GM18867 (cell line): ENCODE measurements around the gene C19orf12.

Experiments used
- ATAC-seq: cut with Tn5 transposase; IDR thresholded peaks from one replicate; pipeline ENCODE4 v1.9.1; 2021; ENCODE audit warnings: mild to moderate bottlenecking, moderate library complexity; ENCODE audit not compliant: unreplicated experiment

C19orf12 gene

GRCh38 chr19:29714953-29715700 lies at the start of gene C19orf12:
Gene C19orf12 (minus strand): TSS chr19:29715261. CDS start chr19:29708413, 6,848 bp downstream.
- peak; percentile 75 for ATAC-seq

DNA sequence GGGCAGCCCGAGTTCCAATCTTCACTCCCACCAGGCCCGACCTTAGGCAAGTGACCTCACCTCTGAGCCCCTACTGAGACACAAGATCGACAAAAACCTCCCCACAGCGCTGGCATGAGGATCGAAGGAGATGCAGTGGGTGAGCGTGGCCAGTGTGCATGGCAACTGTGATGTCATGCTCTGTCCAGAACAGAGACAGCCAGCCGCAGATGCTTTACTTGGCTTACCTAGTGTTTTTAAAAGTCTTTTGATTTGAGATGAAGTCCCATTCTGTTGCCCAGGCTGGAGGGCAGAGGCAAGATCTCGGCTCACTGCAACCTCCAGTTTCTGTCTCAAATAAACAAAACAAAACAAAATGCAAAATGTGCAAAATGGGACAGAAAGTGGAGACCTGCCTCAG lies 49.3 kb upstream of the C19orf12 start:
- ATAC-seq: no peak

- ATAC-seq: no peak
Measured at GRCh38 chr19:29763196-29763595, 48.1 kb upstream of the C19orf12 start.

DNA sequence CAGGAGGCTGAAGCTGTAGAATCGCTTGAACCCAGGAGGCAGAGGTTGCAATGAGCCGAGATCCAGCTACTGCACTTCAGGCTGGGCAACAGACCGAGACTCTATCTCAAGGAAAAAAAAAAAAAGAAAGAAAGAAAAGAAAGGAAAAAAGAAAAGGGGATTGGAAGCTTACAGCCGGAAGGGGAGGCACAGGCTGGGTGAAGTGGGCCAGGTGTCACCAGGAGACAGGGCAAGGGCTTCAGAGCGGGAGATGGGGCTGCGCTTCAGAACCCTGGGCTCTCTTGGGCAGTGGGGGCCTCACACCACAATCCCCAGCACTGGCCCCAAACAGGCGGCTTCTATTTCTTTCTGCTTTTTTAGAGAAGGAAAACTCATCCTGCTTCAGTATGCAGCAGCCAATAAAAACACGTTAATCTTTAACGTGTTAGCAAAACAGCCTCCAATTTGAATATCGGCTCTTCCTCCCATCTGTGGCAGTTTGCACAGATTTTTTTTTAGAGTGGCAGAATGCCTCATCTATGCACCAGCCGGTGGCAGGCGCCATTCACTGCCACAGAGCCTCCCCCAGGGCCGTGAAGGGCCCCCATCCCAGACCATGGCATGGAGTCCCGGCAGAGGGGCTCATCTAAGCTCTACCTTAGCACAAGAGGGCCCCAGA lies 46.6 kb upstream of the C19orf12 start:
- ATAC-seq: no peak

- ATAC-seq: no peak
Measured at GRCh38 chr19:29760752-29761502, 45.9 kb upstream of the C19orf12 start.

DNA sequence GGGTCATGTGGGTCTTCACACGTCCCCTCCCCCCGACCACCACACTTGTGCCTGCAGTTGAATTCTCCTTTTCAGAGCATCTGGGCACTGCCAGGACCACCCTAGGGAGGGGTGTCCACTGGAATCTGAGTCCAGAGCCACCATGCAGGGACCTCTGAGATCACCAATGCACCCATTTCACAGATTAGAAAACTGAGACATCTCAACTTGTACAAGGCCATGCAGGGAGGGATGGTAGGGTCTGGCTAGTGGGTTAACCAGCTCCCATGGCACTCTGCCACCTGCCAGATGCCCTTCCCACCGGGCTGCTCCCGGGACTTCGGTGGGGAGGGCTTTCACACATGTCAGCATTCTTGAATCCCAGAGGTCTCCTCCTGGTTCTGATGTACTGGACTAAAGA lies 44.3 kb upstream of the C19orf12 start:
- ATAC-seq: no peak

DNA sequence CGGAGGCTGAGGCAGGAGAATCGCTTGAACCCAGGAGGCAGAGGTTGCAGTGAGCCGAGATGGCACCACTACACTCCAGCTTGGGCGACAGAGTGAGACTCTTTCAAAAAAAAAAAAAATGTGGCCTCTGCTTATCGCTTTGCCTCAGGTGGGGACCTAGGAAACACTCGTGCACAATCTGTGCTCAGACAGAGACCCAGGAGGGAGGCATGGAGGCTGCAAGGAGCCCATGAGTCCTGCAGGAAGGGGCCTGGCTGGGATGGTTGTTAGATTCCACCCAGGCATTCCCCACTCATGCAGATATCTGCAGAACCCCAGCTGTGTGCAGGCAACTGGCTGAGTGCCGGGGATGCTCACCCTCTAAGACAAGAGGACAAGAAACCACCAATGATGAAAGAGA lies 43.8 kb upstream of the C19orf12 start:
- ATAC-seq: no peak

DNA sequence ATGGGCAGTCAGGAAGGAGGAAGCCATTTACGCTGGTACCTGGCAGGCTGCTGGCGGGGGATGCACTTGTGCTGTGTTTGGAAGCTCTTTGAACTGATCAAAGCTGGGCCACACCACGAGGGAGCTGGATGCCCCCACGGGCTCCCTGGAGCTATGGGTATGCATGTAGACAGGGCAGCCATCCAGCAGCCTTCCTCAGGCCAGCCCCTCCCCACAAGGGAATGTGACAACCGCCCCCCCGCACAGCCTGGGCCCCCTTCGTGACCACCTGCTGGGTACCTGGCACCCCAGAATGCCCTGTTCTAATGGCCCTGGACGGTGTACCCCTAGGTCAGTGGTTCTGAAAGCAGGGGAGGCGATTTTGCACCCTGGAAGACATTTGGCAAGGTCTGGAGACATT lies 42.5 kb upstream of the C19orf12 start:
- no peak for ATAC-seq

DNA sequence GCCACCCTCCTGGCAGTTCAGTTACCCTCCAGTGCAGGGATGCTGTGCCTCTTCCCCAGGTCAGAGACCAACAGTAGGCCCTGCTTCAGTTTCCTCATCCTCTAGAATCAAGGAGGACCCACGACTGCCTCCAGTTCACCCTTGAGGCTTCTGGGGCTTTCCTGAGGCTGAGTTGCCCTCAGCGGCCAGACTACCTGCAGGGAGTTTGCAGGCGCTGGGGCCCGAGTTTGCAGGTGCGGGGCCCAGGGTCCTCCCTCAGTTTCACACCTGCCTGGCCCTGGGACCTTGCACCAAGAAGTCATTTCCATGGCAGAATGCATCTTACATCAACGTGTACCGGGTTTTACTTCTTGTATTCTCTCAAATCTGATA lies 38.9 kb upstream of the C19orf12 start:
- no peak for ATAC-seq

DNA sequence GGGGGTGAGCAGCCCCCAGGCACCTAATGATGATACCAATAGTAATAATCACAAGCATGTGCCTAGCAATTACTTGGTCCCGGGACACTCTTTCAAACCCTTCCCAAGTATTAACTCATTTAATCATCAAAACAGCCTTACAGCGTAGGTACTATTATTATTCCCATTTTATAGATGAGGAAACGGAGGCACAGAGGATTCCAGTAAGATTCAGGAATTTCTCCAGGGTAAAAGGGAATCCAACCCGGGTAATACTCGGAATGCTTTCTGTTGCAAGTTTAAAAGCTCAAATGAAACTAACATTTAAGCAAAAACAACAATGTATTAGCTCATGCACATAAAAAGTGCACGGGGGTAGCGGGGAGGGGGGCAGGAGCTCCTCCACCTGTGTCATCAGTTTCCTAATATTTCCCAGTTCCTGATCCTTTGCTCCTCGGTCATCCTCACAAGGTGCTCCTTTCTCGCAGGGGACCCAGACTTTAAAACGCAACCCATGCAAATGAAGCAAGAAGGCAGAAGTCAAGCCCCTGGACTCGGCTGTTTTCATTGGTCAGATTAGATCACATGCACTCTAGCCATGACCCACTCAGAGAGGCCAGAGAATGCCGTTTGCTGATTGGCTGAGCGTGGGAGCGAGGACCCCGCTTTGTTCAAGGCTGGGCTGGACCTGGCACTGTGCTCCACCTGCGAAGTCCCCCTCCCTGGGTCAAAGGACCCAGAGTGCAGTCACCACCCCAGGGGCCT lies 38.3 kb upstream of the C19orf12 start:
- ATAC-seq: no peak

DNA sequence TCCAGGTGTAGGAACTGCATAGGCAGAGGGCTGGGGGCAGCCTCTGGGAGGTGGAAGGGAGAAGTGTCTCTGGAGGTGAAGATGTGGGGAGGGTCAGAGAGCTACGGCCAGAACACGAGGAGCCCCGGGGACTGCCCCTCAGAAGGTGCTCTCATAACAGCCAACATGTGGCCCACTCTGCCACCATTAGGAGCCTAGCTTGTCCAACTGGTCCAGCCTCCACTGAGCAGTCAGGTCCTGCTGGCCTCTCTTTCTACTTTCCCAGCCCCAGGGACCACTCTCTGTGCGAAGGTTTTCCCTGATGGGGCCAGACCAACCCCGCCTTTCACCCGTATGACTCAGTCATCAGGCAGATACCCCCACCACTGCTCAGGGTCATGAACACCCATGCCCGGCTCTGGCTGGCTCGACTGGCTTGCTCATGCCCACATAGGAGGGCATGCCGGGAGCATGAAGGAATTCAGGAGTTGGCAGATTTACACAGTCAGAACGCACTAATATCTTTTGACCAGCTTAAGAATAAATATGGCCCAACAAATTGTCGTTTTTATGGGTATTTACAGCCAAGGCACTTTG lies 37.5 kb upstream of the C19orf12 start:
- ATAC-seq: no peak

DNA sequence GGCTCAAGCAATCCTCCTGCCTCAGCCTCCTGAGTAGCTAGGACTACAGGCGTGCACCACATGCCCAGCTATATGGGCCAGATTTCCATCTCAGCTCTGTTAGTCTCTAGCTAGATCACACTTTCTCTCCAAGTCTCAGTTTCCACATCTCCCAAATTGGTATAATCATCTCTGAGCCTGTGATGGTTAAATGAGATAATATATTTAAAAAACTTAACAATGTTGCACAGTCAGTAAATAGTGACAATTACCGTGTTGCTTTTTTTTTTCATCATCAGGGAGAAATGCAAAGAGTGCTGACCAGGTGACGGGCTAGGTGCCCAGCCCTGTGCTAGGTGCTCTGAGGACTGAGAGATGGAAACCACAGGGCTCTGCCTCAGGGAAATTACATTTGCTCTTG lies 36.9 kb upstream of the C19orf12 start:
- ATAC-seq: no peak

- ATAC-seq: no peak
Measured at GRCh38 chr19:29750001-29750400, 34.9 kb upstream of the C19orf12 start.

DNA sequence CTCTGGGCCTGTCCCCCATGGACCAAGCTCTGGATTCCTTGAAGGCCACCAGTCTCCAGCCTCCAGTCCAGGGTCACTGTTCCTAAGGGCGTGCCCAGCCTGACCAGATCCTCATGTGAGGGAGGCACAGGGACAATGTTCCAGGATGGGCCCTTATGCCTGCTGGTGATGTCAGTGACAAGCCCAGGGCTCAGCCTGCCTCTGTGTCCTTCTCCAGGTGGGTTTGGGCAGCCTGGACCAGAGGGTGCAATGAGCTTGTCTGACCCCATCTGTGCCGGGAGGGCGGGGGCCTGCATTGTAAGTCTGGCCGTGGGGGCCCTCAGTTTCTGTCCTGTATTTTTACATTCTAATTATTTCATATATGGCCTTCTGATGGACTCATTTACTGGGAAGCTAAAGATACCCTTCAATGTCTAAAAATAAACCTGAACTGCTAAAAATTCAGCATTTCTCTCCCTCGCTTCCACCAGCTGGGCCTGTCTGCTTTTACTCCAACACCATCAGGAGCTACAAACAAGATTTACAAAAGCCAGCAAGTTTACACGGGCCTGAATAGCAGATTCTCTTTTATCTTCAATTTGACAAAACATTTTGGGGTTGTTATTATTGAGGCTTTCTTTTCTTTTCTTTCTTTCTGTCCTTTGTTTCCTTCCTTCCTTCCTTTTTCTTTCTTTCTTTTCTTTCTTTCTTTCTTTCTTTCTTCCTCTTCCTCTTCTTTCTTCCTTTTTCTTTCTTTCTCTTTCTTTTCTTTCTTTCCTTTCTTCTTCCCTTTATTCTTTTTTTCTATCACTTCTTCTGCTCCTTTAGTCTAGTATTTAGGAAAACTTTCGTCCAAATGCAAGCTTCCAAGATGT lies 34.2 kb upstream of the C19orf12 start:
- ATAC-seq: no peak

- no peak for ATAC-seq
Measured at GRCh38 chr19:29745253-29745652, 30.2 kb upstream of the C19orf12 start.

GRCh38 chr19:29743681-29744080 lies 28.6 kb upstream of the C19orf12 start:
- no peak for ATAC-seq

GRCh38 chr19:29741776-29742175 lies 26.7 kb upstream of the C19orf12 start:
- ATAC-seq: no peak

GRCh38 chr19:29741226-29741625 lies 26.2 kb upstream of the C19orf12 start:
- no peak for ATAC-seq

GRCh38 chr19:29737461-29738000 lies 22.5 kb upstream of the C19orf12 start:
- no peak for ATAC-seq

DNA sequence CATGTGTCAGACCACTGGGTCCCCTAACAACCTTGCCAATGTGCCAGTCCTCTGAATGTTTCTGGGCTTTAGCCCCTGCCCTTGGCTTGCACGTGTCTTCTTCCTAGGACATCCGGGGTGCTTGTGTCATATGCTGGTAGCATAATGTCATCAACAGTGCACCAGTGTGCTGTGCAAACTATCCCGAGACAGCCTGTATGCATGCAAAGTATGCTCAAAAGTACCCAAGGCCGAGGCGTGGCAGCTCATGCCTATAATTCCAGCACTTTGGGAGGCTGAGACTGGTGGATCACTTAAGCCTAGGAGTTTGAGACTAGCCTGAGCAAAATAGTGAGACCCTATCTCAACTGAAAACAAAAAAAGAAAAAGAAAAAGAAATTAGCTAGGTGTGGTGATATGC lies 20.8 kb upstream of the C19orf12 start:
- ATAC-seq: no peak
